ENCODE results near the gene SLC6A3.

Gene SLC6A3

DNA sequence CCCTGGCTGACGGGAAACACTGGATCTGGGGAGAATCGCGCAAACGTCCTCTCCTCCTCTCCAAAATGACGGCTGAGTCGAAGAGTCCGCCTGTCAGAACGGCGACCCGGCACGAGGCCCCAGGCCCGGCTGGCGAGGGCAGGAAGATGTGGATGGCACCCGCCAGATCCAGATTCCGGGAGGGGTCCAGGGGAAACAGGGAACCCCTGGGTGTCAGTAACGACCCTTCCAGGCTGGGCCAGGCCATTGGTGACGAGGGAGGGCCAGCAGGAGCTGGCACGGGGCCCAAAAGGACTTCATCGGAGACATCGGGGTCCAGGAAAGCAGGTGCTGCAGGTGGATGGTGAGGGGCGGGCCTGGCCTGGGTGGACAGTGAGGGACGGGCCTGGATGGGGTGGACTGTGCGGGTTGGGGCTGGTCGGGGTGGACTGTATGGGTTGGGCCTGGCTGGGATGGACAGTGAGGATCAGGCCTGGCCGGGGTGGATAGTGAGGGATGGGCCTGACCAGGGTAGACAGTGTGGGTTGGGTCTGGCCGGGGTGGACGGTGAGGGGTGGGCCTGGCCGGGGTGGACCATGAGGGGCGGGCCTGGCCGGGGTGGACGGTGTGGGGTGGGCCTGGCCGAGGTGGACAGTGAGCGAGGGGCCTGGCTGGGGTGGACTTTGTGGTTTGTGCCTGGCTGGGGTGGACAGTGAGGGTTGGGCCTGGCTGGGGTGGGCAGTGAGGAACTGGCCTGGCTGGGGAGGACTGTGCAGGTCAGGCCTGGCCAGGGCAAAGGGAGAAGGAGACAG lies 14.0 kb downstream of the SLC6A3 start:
- H3K4me3 ChIP-seq (replicated peaks in 1 of 2; ENCODE audit: low read depth in 2 of 2, low read length in 2 of 2) = no peak overlapping the region
- DNase-seq (ENCODE audit: low read depth in 2 of 2) = no peak
- TF ChIP-seq, protein P1, sequence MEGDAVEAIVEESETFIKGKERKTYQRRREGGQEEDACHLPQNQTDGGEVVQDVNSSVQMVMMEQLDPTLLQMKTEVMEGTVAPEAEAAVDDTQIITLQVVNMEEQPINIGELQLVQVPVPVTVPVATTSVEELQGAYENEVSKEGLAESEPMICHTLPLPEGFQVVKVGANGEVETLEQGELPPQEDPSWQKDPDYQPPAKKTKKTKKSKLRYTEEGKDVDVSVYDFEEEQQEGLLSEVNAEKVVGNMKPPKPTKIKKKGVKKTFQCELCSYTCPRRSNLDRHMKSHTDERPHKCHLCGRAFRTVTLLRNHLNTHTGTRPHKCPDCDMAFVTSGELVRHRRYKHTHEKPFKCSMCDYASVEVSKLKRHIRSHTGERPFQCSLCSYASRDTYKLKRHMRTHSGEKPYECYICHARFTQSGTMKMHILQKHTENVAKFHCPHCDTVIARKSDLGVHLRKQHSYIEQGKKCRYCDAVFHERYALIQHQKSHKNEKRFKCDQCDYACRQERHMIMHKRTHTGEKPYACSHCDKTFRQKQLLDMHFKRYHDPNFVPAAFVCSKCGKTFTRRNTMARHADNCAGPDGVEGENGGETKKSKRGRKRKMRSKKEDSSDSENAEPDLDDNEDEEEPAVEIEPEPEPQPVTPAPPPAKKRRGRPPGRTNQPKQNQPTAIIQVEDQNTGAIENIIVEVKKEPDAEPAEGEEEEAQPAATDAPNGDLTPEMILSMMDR (IDR thresholded peaks at IDR 0.05; ENCODE audit: low read depth, low read length) = no peak

DNA sequence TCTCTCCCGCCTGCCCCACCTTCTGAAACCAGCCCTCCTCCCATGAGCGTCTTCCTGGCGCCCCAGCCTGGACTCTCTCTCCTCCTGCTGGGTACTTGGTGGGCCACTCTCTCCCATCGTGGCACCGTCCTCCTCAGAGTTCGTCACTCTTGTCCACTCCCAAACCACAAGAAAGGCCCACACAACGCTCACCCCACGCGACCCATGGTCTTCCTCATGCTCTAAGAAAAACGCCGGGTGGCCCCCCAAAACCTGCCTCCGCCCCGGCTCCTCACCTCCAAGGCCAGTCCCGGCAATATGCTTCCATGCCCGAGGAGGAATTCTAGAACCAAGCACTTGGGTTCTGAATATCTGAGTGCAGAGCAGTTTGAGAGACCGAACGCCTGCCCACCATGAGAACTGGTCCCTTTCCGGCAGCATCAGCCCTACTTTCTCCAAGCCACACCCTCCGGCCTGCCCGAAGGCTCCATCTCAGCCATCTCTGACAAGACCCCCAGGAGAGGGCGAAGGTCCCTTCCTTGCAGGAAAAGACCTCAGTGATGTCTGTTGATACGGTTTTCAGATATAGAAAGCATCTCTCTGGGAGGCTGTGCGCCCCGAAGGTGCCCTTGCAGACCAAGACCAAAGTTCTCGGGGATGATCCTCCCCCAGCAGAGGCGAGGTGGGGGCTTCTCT lies 15.0 kb downstream of the SLC6A3 start:
- TF ChIP-seq, protein P1 (IDR thresholded peaks at IDR 0.05; ENCODE audit: low read depth, low read length) = no peak
- DNase-seq (ENCODE audit: low read depth in 2 of 2) = no peak
- H3K4me3 ChIP-seq (replicated peaks in 1 of 2; ENCODE audit: low read depth in 2 of 2, low read length in 2 of 2) = no peak overlapping the region

DNA sequence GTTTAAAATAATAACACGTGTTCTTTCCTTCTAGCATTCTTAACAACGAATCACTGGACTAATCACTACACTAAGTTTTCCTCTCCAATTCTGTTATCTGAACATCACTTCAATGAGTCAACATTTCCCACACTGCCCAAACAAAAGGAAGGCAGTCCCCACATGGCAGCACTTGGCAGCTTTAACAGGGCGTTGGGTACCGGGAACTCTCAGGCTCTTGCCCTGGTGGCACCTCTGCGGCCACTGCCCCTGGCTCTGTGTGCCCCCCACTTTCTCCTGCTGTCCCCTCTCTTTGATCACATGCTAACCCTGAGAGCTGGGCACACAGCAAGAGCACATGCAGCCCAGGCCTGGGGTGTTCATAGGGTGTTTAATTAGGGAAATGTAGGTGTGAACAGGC lies 15.7 kb downstream of the SLC6A3 start:
- TF ChIP-seq, protein P1 (IDR thresholded peaks at IDR 0.05; ENCODE audit: low read depth, low read length) = no peak
- DNase-seq (ENCODE audit: low read depth in 2 of 2) = no peak
- H3K4me3 ChIP-seq (replicated peaks in 1 of 2; ENCODE audit: low read depth in 2 of 2, low read length in 2 of 2) = no peak overlapping the region

DNA sequence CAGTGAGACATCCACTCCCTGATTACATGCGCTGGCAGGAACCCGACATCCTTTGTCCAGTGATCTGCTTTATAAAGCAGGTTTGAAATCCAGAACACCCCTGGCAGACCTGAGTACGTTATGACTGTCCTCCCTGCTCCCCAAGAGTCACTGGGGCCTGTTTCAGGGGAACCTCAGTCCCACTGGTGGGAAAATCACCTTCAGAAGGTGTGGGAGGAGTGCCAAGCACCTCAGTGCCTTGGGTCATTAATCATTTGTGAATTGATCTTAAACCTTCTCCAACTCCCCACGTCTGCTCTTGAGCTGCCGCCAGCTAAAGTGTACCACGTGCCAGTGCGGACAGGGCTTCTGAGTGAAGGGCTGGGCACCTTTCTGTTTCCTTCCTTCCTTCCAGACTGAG lies 16.2 kb downstream of the SLC6A3 start:
- H3K4me3 ChIP-seq (replicated peaks in 1 of 2; ENCODE audit: low read depth in 2 of 2, low read length in 2 of 2) = no peak overlapping the region
- TF ChIP-seq, protein P1 (IDR thresholded peaks at IDR 0.05; ENCODE audit: low read depth, low read length) = no peak
- DNase-seq (ENCODE audit: low read depth in 2 of 2) = no peak

DNA sequence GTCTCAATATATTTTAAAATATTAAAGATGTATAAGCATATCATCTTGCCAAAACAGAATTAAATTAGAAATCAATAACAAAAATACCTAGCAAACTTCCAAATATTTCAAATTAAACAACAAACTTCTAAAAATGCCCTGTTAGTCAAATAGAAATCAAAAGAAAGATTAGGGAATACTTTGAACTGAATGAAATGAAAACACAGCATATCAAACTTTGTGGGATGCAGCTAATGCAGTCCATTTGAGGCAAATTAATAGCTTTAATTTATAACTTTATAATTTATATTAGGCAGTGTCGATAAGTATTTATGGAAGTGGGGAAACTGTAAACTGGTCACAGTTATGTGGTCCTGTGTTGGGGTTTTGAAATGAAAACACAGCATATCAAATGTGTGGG lies 17.1 kb downstream of the SLC6A3 start:
- no peak for DNase-seq (ENCODE audit: low read depth in 2 of 2)
- TF ChIP-seq, protein P1 (IDR thresholded peaks at IDR 0.05; ENCODE audit: low read depth, low read length) = no peak
- H3K4me3 ChIP-seq (replicated peaks in 1 of 2; ENCODE audit: low read depth in 2 of 2, low read length in 2 of 2) = no peak overlapping the region

DNA sequence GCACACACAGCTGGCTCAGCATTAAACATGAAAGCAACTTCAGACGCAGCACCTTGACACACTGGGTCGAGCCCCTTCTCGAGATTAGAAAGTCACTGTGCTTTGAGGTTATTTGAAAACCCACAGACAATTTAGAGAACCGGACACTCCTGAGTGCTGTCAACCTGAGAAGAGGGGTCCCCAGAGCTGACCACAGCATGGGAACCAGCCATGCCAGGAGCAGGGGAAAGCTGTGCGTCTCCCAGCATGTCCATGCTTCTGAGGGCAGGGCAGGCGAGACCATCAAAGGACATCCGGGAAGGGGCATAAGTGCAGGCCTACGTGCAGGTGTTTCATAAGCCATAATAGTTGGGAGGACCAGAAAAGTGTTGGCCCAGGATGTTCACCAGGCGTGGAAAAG lies 20.5 kb downstream of the SLC6A3 start:
- DNase-seq (ENCODE audit: low read depth in 2 of 2) = no peak
- TF ChIP-seq, protein P1 (IDR thresholded peaks at IDR 0.05; ENCODE audit: low read depth, low read length) = no peak
- no peak overlapping the region for H3K4me3 ChIP-seq (replicated peaks in 1 of 2; ENCODE audit: low read depth in 2 of 2, low read length in 2 of 2)

Data from cardiac fibroblast (primary cell).